CD14-positive monocyte (primary cell): ENCODE results near the gene FOXM1. TPM values are rescaled to one million over a fixed set of nuclear protein-coding genes. Genes with fewer than 3 reads are reported as not detected.

Experiments used
- DNase-seq, 3 donors: peaks; one replicate each; pipeline ENCODE4 v3.0.0-alpha.2; 2011 to 2022
- H2AFZ ChIP-seq: 2 replicates; pipeline ENCODE4 v1.6.0; 2012; ENCODE audit warnings: mild to moderate bottlenecking, low read depth, low read length, inconsistent platforms; ENCODE audit not compliant: insufficient read depth, poor library complexity, severe bottlenecking
- H3K27ac ChIP-seq, 2 donors: 1 replicate in 1 of 2; 2 replicates in 1 of 2; pipeline ENCODE4 v1.5.1; 2012 to 2013; ENCODE audit warnings: low read length in 2 of 2, control low read depth in 1 of 2, inconsistent platforms in 1 of 2, low read depth in 1 of 2, mild to moderate bottlenecking in 1 of 2
- H3K27me3 ChIP-seq, 2 donors: one replicate each; pipeline versions ENCODE4 v1.6.0 to v1.6.1; 2011 to 2013; ENCODE audit warnings: low read length in 2 of 2; ENCODE audit not compliant: control insufficient read depth in 2 of 2, insufficient read depth in 2 of 2
- H3K36me3 ChIP-seq, 2 donors: replicated peaks in 1 of 2; 1 replicate in 1 of 2; 2 replicates in 1 of 2; pipeline versions ENCODE4 v1.5.1 to v1.6.1; 2012 to 2013; ENCODE audit warnings: low read length in 2 of 2, control low read depth in 1 of 2, inconsistent platforms in 1 of 2, mild to moderate bottlenecking in 1 of 2; ENCODE audit not compliant: insufficient read depth in 2 of 2, control insufficient read depth in 1 of 2
- H3K4me1 ChIP-seq, 2 donors: 1 replicate in 1 of 2; 2 replicates in 1 of 2; pipeline versions ENCODE4 v1.5.1 to v1.6.1; 2012 to 2013; ENCODE audit warnings: low read length in 2 of 2, control low read depth in 1 of 2, inconsistent platforms in 1 of 2, mild to moderate bottlenecking in 1 of 2, moderate library complexity in 1 of 2; ENCODE audit not compliant: insufficient read depth in 2 of 2, control insufficient read depth in 1 of 2
- H3K4me2 ChIP-seq: replicated peaks from 2 replicates; pipeline ENCODE3; 2012; ENCODE audit warnings: low read length, moderate library complexity, mild to moderate bottlenecking; ENCODE audit not compliant: poor library complexity, severe bottlenecking; ENCODE audit errors: extremely low read depth
- H3K4me3 ChIP-seq, 3 experiments: fragments of 200-600 bp in 1 of 3; sonication (generic) in 1 of 3; replicated peaks in 1 of 3; 1 replicate in 2 of 3; 2 replicates in 1 of 3; pipeline ENCODE4 v1.5.1; 2011 to 2013; ENCODE audit warnings: low read length in 3 of 3, mild to moderate bottlenecking in 3 of 3, control low read depth in 2 of 3, low read depth in 2 of 3, inconsistent platforms in 1 of 3, moderate library complexity in 1 of 3
- H3K79me2 ChIP-seq: 2 replicates; pipeline ENCODE4 v1.6.0; 2012; ENCODE audit warnings: mild to moderate bottlenecking, control low read depth, inconsistent platforms, low read length, moderate library complexity; ENCODE audit not compliant: insufficient read depth
- H3K9ac ChIP-seq: 2 replicates; pipeline ENCODE4 v1.6.0; 2017; ENCODE audit warnings: low read length, mild to moderate bottlenecking; ENCODE audit not compliant: insufficient read depth, poor library complexity, severe bottlenecking
- H3K9me3 ChIP-seq, 2 donors: replicated peaks in 1 of 2; 1 replicate in 1 of 2; 2 replicates in 1 of 2; pipeline versions ENCODE4 v1.5.1 to v1.6.1; 2012 to 2013; ENCODE audit warnings: low read length in 2 of 2, control low read depth in 1 of 2; ENCODE audit not compliant: control insufficient read depth in 1 of 2, insufficient read depth in 1 of 2
- H4K20me1 ChIP-seq: 2 replicates; pipeline ENCODE4 v1.6.0; 2012; ENCODE audit warnings: mild to moderate bottlenecking, low read length, control low read depth, moderate library complexity; ENCODE audit not compliant: insufficient read depth
- H3K27ac Mint-ChIP-seq, 7 donors: one replicate each; pipeline ENCODE4 v1.8.0; 2020; ENCODE audit warnings: mild to moderate bottlenecking in 7 of 7, mixed read lengths in 7 of 7, moderate library complexity in 6 of 7, inconsistent platforms in 2 of 7
- H3K27me3 Mint-ChIP-seq, 3 donors: one replicate each; pipeline ENCODE4 v1.8.0; 2021 to 2022; ENCODE audit warnings: low read depth in 3 of 3, mild to moderate bottlenecking in 3 of 3, mixed read lengths in 3 of 3, moderate library complexity in 3 of 3, inconsistent platforms in 1 of 3
- H3K36me3 Mint-ChIP-seq, 2 donors: one replicate each; pipeline ENCODE4 v1.8.0; 2020; ENCODE audit warnings: mixed read lengths in 2 of 2, inconsistent platforms in 1 of 2, mild to moderate bottlenecking in 1 of 2
- H3K4me1 Mint-ChIP-seq: one replicate; pipeline ENCODE4 v1.8.0; 2020; ENCODE audit warnings: mild to moderate bottlenecking, mixed read lengths
- H3K4me3 Mint-ChIP-seq, 2 donors: one replicate each; pipeline ENCODE4 v1.8.0; 2020; ENCODE audit warnings: mild to moderate bottlenecking in 2 of 2, mixed read lengths in 2 of 2, moderate library complexity in 1 of 2
- H3K9me3 Mint-ChIP-seq, 7 donors: one replicate each; pipeline ENCODE4 v1.8.0; 2020 to 2022; ENCODE audit warnings: mixed read lengths in 7 of 7, mild to moderate bottlenecking in 6 of 7, moderate library complexity in 6 of 7, inconsistent platforms in 2 of 7
- WGBS: methylation state at CpG from one replicate; pipeline ENCODE4 v1.1.5; 2013; ENCODE audit warnings: missing lambda C conversion rate; ENCODE audit not compliant: insufficient coverage; 5-methylcytosine and 5-hydroxymethylcytosine counted together
- intact Hi-C, 2 donors: fragments of 100-400 bp; cut with micrococcal nuclease; formaldehyde crosslinking; loops; one replicate each; pipeline versions ENCODE4 v1.15.0 to v1.15.1; 2023
- polyA plus RNA-seq, 3 donors: library from polyadenylated mRNA; depleted of rRNA in 1 of 3; unstranded in 2 of 3; stranded (reverse) in 1 of 3; fragments of 300-500 nt in 2 of 3; fragments of >200 nt in 1 of 3; fragmentation: Illumina TruSeq in 2 of 3; gene quantifications; 1 replicate in 2 of 3; 2 replicates in 1 of 3; pipeline ENCODE4 v1.2.3, GENCODE V29; 2012 to 2021
- TF ChIP-seq, protein P1 (sequence below): fragments of 200-600 bp; IDR thresholded peaks from one replicate; pipeline ENCODE4 v1.8.0; 2022; ENCODE audit warnings: antibody characterized with exemption, mild to moderate bottlenecking

The FOXM1 gene
- polyA plus RNA-seq, 3 donors = 0.03 TPM; not detected in 2

DNA sequence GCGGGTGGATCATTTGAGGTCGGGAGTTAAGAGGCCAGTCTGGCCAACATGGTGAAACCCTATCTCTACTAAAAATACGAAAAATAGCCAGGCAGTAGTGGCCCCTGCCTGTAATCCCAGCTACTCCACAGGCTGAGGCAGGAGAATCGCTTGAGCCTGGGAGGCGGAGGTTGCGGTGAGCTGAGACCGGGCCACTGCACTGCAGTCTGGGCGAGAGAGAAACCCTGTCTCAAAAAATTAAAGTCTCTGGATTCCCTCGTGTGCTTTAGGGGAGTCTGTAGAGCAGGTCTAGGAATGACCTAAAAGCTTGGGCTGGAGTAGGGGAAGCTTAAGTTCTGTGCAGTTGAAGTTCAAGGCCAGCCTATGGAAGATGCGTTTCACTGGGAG is 13.0 kb upstream of the FOXM1 start:
- Histone ChIP-seq H4K20me1 (no peaks in the 10 kb centered on the region), H3K79me2 (peaks cover 6% of the 10 kb centered on the region), H3K36me3 (peaks cover 0 to 17% of the 10 kb centered on the region in 2 donors), H3K9ac (peak overlapping the region; percentile 50), H2AFZ (peak overlapping the region; percentile 97), H3K4me2 (peak overlapping the region; percentile 100), H3K4me3 (peak overlapping the region; percentile 53 to 90 (median 81)), H3K9me3 (no peaks in the 10 kb centered on the region), H3K27me3 (peaks cover 0 to 4% of the 10 kb centered on the region in 2 donors), H3K4me1 (peaks cover 12 to 17% of the 10 kb centered on the region in 2 donors), H3K27ac (peak overlapping the region in 1 of 2 donors; percentile 49)
- WGBS = 79% methylated on average over 10 of the region's 10 CpGs
- H3K9me3 Mint-ChIP-seq = no peaks in the 10 kb centered on the region
- intact Hi-C loops = loop anchor here in 1 of 2 donors (2.0 kb wide), 1 partner anchor 13 kb away; the partner anchor contains the start of genes FOXM1 and RHNO1
- H3K4me3 Mint-ChIP-seq = peak overlapping the region; percentile 95 to 96
- H3K27ac Mint-ChIP-seq = peak overlapping the region; percentile 57 to 89 (median 70)
- H3K27me3 Mint-ChIP-seq = peaks cover 4 to 14% (median 13%) of the 10 kb centered on the region in 3 donors
- DNase-seq = no peak
- peaks cover 15% of the 10 kb centered on the region for H3K4me1 Mint-ChIP-seq
- TF ChIP-seq, protein P1, sequence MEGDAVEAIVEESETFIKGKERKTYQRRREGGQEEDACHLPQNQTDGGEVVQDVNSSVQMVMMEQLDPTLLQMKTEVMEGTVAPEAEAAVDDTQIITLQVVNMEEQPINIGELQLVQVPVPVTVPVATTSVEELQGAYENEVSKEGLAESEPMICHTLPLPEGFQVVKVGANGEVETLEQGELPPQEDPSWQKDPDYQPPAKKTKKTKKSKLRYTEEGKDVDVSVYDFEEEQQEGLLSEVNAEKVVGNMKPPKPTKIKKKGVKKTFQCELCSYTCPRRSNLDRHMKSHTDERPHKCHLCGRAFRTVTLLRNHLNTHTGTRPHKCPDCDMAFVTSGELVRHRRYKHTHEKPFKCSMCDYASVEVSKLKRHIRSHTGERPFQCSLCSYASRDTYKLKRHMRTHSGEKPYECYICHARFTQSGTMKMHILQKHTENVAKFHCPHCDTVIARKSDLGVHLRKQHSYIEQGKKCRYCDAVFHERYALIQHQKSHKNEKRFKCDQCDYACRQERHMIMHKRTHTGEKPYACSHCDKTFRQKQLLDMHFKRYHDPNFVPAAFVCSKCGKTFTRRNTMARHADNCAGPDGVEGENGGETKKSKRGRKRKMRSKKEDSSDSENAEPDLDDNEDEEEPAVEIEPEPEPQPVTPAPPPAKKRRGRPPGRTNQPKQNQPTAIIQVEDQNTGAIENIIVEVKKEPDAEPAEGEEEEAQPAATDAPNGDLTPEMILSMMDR = no peak
- H3K36me3 Mint-ChIP-seq = peaks cover 15 to 22% of the 10 kb centered on the region in 2 donors

DNA sequence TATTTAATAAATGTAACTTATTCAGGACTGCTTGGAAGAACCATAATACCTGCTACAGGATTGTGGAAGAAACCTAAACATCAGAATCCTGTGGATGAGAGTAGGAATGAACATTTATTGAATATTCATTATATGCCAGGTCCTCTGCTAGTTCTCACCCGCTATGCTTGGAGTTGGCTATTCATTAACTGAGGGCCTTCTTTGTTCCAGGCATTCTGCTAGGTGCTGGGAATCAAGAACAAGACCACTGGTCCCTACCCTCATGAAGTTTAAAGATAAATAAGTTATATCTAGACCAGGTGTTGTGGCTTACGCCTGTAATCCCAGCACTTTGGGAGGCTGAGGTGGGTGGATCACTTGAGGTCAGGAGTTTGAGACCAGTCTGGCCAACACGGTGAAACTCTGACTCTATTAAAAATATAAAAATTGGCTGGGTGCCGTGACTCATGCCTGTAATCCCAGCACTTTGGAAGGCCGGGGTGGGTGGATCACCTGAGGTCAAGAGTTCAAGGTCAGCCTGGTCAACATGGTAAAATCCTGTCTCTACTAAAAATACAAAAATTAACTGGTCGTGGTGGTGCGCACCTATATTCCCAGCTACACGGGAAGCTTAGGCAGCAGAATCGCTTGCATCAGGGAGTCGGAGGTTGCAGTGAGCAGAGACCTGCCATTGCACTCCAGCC is 9.9 kb upstream of the FOXM1 start:
- peaks cover 12 to 17% of the 10 kb centered on the region in 2 donors for H3K4me1 ChIP-seq
- no peaks in the 10 kb centered on the region for H3K9me3 Mint-ChIP-seq
- H3K27me3 ChIP-seq = peaks cover 0 to 4% of the 10 kb centered on the region in 2 donors
- H3K4me3 ChIP-seq = no peak overlapping the region
- 100% methylated on average over 8 of the region's 10 CpGs for WGBS
- H2AFZ ChIP-seq = no peak overlapping the region
- peaks cover 0 to 17% of the 10 kb centered on the region in 2 donors for H3K36me3 ChIP-seq
- TF ChIP-seq, protein P1 = no peak
- intact Hi-C loops = no loop called here
- H3K36me3 Mint-ChIP-seq = peaks cover 18 to 23% of the 10 kb centered on the region in 2 donors
- H4K20me1 ChIP-seq = no peaks in the 10 kb centered on the region
- no peak overlapping the region for H3K9ac ChIP-seq
- no peak for DNase-seq
- H3K27ac Mint-ChIP-seq = no peak overlapping the region
- peaks cover 17% of the 10 kb centered on the region for H3K4me1 Mint-ChIP-seq
- peaks cover 4 to 11% (median 4%) of the 10 kb centered on the region in 3 donors for H3K27me3 Mint-ChIP-seq
- no peak overlapping the region for H3K4me3 Mint-ChIP-seq
- H3K4me2 ChIP-seq = no peak overlapping the region
- no peaks in the 10 kb centered on the region for H3K9me3 ChIP-seq
- no peak overlapping the region for H3K27ac ChIP-seq
- H3K79me2 ChIP-seq = peaks cover 34% of the 10 kb centered on the region
